ENCODE results near the gene CHN2. TPM values are rescaled to one million over a fixed set of nuclear protein-coding genes. Genes with fewer than 3 reads are reported as not detected.

The CHN2 gene
- total RNA-seq, 1 experiment from 2014 or later = 0.15 TPM

- DNase-seq (ENCODE audit: low read depth, low spot score) (no peak), ATAC-seq (no peak)
- H3K4me3 ChIP-seq (ENCODE audit: low read depth in 2 of 2, low read length in 2 of 2) = no peak overlapping the region
- peaks cover 24% of the 10 kb centered on the region for H3K27me3 ChIP-seq (ENCODE audit: control insufficient read depth, insufficient read depth, low read length)
- H3K9me3 ChIP-seq (ENCODE audit: control insufficient read depth, insufficient read depth, low read depth, low read length) = no peaks in the 10 kb centered on the region
- CTCF ChIA-PET = no interaction called here
- POLR2A ChIA-PET = no interaction called here
- H3K4me1 ChIP-seq (ENCODE audit: control insufficient read depth, insufficient read depth, low read length) = no peaks in the 10 kb centered on the region
- TF ChIP-seq TCF7L2 (IDR thresholded peaks at IDR 0.05; ENCODE audit: low read depth, low read length) = no peak
- TF ChIP-seq, protein P1, sequence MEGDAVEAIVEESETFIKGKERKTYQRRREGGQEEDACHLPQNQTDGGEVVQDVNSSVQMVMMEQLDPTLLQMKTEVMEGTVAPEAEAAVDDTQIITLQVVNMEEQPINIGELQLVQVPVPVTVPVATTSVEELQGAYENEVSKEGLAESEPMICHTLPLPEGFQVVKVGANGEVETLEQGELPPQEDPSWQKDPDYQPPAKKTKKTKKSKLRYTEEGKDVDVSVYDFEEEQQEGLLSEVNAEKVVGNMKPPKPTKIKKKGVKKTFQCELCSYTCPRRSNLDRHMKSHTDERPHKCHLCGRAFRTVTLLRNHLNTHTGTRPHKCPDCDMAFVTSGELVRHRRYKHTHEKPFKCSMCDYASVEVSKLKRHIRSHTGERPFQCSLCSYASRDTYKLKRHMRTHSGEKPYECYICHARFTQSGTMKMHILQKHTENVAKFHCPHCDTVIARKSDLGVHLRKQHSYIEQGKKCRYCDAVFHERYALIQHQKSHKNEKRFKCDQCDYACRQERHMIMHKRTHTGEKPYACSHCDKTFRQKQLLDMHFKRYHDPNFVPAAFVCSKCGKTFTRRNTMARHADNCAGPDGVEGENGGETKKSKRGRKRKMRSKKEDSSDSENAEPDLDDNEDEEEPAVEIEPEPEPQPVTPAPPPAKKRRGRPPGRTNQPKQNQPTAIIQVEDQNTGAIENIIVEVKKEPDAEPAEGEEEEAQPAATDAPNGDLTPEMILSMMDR (IDR thresholded peaks at IDR 0.05) = no peak
- TF ChIP-seq, protein P2, sequence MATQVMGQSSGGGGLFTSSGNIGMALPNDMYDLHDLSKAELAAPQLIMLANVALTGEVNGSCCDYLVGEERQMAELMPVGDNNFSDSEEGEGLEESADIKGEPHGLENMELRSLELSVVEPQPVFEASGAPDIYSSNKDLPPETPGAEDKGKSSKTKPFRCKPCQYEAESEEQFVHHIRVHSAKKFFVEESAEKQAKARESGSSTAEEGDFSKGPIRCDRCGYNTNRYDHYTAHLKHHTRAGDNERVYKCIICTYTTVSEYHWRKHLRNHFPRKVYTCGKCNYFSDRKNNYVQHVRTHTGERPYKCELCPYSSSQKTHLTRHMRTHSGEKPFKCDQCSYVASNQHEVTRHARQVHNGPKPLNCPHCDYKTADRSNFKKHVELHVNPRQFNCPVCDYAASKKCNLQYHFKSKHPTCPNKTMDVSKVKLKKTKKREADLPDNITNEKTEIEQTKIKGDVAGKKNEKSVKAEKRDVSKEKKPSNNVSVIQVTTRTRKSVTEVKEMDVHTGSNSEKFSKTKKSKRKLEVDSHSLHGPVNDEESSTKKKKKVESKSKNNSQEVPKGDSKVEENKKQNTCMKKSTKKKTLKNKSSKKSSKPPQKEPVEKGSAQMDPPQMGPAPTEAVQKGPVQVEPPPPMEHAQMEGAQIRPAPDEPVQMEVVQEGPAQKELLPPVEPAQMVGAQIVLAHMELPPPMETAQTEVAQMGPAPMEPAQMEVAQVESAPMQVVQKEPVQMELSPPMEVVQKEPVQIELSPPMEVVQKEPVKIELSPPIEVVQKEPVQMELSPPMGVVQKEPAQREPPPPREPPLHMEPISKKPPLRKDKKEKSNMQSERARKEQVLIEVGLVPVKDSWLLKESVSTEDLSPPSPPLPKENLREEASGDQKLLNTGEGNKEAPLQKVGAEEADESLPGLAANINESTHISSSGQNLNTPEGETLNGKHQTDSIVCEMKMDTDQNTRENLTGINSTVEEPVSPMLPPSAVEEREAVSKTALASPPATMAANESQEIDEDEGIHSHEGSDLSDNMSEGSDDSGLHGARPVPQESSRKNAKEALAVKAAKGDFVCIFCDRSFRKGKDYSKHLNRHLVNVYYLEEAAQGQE (IDR thresholded peaks at IDR 0.05; ENCODE audit: insufficient read depth in 1 of 2, low read depth in 2 of 2, low read length in 1 of 2) = no peak
- no peak for TF ChIP-seq POLR2AphosphoS5 (IDR thresholded peaks at IDR 0.05; ENCODE audit: low read depth, low read length)
- no peak for TF ChIP-seq SIN3A (IDR thresholded peaks at IDR 0.05; ENCODE audit: borderline replicate concordance, insufficient read depth, low read depth, low read length)
- no TSS peak for BruUV-seq (replicated peaks)
- H3K27ac ChIP-seq (ENCODE audit: low read length) = no peak overlapping the region
- no peaks in the 10 kb centered on the region for H3K36me3 ChIP-seq (ENCODE audit: control insufficient read depth, insufficient read depth, low read length)
- intact Hi-C loops (cut with micrococcal nuclease; ENCODE audit: unreplicated experiment) (no loop called here), in situ Hi-C loops (cut with HindIII; ENCODE audit: low pct_unique_long_range_greater_than_20kb, low sequenced_read_pairs) (no loop called here)
Observed at GRCh38 chr7:29282819-29283414, 88.3 kb downstream of the CHN2 start.

DNA sequence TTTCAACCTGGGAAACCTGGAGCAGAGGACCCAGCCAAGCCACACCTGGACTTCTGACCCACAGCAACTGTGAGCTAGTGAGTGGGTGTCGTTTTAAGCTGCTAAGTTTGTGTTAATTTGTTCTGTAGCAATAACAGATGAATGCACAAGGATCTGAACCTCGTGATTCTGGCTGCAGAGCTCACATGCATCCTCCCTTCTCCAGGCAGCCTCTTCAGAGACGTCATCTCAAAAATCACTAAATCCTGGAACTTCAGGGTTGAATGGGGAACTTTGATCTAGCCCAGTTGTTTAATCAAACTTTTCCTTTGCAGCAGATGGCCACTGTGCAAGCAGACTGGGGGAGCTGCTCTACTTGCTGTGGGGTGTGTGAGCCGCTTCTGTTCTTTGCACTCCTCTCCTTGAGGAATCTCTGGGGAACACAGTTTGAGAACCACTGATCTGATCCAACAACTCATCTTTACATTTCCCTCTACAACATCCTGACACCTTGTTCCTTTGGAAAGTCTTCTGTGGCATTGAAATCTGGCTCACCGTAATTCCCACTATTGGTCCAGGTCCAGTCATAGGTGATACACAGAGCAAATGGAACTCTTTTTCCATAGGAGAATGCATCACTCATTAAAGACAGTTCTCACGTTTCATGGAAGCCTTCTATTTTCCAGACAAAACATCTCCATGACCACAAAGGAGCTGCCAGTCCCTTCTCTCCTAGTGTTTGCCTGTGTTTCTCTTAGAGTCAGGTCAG, 90.3 kb downstream of the CHN2 start:
- TF ChIP-seq SIN3A (IDR thresholded peaks at IDR 0.05; ENCODE audit: borderline replicate concordance, insufficient read depth, low read depth, low read length) (no peak), POLR2AphosphoS5 (IDR thresholded peaks at IDR 0.05; ENCODE audit: low read depth, low read length) (no peak), TCF7L2 (IDR thresholded peaks at IDR 0.05; ENCODE audit: low read depth, low read length) (no peak)
- TF ChIP-seq, protein P2 (IDR thresholded peaks at IDR 0.05; ENCODE audit: insufficient read depth in 1 of 2, low read depth in 2 of 2, low read length in 1 of 2) = no peak
- TF ChIP-seq, protein P1 (IDR thresholded peaks at IDR 0.05) = no peak
- DNase-seq (ENCODE audit: low read depth, low spot score) (no peak), ATAC-seq (no peak)
- intact Hi-C loops (cut with micrococcal nuclease; ENCODE audit: unreplicated experiment) = no loop called here
- H3K36me3 ChIP-seq (ENCODE audit: control insufficient read depth, insufficient read depth, low read length) = no peaks in the 10 kb centered on the region
- no peaks in the 10 kb centered on the region for H3K4me1 ChIP-seq (ENCODE audit: control insufficient read depth, insufficient read depth, low read length)
- peaks cover 28% of the 10 kb centered on the region for H3K27me3 ChIP-seq (ENCODE audit: control insufficient read depth, insufficient read depth, low read length)
- H3K4me3 ChIP-seq (ENCODE audit: low read depth in 2 of 2, low read length in 2 of 2) = no peak overlapping the region
- no TSS peak for BruUV-seq (replicated peaks)
- in situ Hi-C loops (cut with HindIII; ENCODE audit: low pct_unique_long_range_greater_than_20kb, low sequenced_read_pairs) = no loop called here
- POLR2A ChIA-PET = no interaction called here
- CTCF ChIA-PET = no interaction called here
- no peaks in the 10 kb centered on the region for H3K9me3 ChIP-seq (ENCODE audit: control insufficient read depth, insufficient read depth, low read depth, low read length)
- H3K27ac ChIP-seq (ENCODE audit: low read length) = no peak overlapping the region

All from Panc1 (cell line).